ENCODE results near the gene KCNH5.

GRCh38 chr14:62718629-62719028 lies 326.6 kb downstream of the KCNH5 start:
- TF ChIP-seq CTCF (conservative IDR thresholded peaks at IDR 0.05; ENCODE audit: low read length) (no peak), EZH2phosphoT487 (IDR thresholded peaks at IDR 0.05; ENCODE audit: borderline replicate concordance, low read depth, low read length) (no peak)

All from OCI-LY7 (cell line).